Neutrophil (primary cell): ENCODE results near the gene BICRAL.

Experiments used
- H3K27ac ChIP-seq: fragments of 200-600 bp; sonication (generic); 2 replicates; pipeline ENCODE4 v1.5.1; 2016; ENCODE audit warnings: mild to moderate bottlenecking, moderate library complexity
- H3K27me3 ChIP-seq: fragments of 200-600 bp; sonication (generic); 2 replicates; pipeline ENCODE4 v1.6.0; 2016; ENCODE audit warnings: mild to moderate bottlenecking
- H3K36me3 ChIP-seq: fragments of 200-600 bp; sonication (generic); 2 replicates; pipeline ENCODE4 v1.5.1; 2017
- H3K4me1 ChIP-seq, 2 experiments: fragments of 200-600 bp in 1 of 2; sonication (generic) in 1 of 2; 1 replicate in 1 of 2; 2 replicates in 1 of 2; pipeline versions ENCODE4 v1.5.1 to v1.6.1; 2013 to 2016; ENCODE audit warnings: low read depth in 1 of 2, low read length in 1 of 2, mild to moderate bottlenecking in 1 of 2, moderate library complexity in 1 of 2; ENCODE audit not compliant: control insufficient read depth in 1 of 2, insufficient read depth in 1 of 2
- H3K4me3 ChIP-seq, 2 experiments: fragments of 200-600 bp in 1 of 2; sonication (generic) in 1 of 2; 1 replicate in 1 of 2; 2 replicates in 1 of 2; pipeline ENCODE4 v1.5.1; 2013 to 2016; ENCODE audit warnings: low read depth in 1 of 2, low read length in 1 of 2, mild to moderate bottlenecking in 1 of 2, moderate library complexity in 1 of 2
- H3K9me3 ChIP-seq: fragments of 200-600 bp; sonication (generic); 2 replicates; pipeline ENCODE4 v1.5.1; 2016
- TF ChIP-seq, protein P1 (sequence below): fragments of 200-600 bp; sonication (generic); IDR thresholded peaks from 2 replicates; pipeline ENCODE4 v1.5.1; 2016; ENCODE audit warnings: antibody characterized with exemption

BICRAL gene

DNA sequence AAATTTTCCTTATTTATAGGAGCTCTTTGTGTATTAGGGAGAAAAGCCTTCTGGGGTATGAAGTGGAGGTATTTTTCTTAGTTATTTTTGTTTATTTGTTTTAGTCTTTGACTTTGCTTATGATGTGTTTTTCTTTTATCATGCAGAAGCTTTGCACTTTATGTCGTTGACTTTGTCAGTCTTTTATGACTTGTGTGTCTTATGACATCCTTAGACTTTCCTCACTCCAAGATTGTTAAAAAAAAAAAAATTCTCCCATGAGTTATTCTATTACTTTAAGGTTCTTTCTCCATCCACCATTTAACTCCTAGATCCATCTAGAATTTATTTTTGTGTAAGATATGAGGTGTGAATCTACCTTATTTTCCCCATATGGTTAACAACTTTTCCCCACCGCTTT is 36.6 kb downstream of the BICRAL start:
- Histone ChIP-seq H3K27me3 (no peaks in the 10 kb centered on the region), H3K27ac (no peak overlapping the region), H3K36me3 (peaks cover 21% of the 10 kb centered on the region), H3K9me3 (no peaks in the 10 kb centered on the region), H3K4me3 (no peak overlapping the region), H3K4me1 (peaks cover 18 to 27% of the 10 kb centered on the region in 2 experiments)
- TF ChIP-seq, protein P1, sequence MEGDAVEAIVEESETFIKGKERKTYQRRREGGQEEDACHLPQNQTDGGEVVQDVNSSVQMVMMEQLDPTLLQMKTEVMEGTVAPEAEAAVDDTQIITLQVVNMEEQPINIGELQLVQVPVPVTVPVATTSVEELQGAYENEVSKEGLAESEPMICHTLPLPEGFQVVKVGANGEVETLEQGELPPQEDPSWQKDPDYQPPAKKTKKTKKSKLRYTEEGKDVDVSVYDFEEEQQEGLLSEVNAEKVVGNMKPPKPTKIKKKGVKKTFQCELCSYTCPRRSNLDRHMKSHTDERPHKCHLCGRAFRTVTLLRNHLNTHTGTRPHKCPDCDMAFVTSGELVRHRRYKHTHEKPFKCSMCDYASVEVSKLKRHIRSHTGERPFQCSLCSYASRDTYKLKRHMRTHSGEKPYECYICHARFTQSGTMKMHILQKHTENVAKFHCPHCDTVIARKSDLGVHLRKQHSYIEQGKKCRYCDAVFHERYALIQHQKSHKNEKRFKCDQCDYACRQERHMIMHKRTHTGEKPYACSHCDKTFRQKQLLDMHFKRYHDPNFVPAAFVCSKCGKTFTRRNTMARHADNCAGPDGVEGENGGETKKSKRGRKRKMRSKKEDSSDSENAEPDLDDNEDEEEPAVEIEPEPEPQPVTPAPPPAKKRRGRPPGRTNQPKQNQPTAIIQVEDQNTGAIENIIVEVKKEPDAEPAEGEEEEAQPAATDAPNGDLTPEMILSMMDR, result no peak

DNA sequence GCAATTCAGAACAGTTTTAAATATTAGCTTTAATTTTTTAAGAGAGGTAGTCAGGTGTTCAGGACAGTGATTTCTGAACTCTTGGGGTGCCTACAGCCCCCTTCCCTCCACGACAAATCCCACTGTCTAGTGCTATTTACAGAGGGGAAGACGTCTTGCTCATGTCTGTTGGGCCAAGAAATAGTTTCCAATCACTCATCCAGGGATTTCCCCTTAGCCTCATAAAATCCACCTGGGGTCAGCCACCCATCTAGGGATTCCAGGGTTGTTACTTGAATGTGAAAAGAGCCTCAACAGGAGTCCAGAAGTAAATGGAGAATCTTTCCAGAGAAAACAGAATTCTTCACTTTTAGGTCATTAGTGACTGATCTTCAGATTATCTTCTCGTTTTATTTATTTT is 37.0 kb downstream of the BICRAL start:
- Histone ChIP-seq H3K4me3 (no peak overlapping the region), H3K9me3 (no peaks in the 10 kb centered on the region)

DNA sequence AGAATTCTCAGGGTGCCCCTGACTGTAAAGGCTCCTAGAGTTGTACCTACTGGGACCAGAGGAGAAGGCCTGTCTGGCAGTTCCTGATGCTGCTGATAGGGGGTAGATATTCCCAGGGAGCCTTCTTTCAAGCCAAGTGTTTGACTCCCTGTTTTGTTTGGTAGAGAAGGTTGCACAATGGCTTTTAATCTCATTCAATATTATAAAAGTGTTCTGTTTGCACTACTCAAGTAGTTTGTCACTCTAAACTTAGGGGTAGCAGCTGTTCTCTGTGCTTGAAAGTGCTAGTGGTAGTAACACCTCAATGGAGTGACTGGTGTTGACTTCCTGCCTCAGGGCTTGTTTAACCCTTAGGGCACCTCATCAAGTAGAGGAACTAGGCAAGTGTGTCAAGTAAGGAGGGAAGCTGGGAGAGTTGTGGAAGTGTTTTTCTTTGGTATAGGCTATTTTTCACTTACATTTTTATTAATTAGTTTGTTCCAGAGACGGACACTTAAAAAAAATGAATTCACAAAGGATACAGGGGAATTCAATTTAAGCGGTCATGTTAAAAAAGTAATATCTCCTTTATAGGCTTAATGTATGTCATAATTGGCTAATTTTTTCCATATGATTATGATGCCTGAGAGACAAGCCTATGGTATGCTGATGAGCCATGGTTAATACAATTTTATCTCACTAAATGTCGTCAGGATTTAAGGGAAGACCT is 38.1 kb downstream of the BICRAL start:
- peak overlapping the region; percentile 26 for H3K27ac ChIP-seq
- TF ChIP-seq, protein P1, result no peak
- no peaks in the 10 kb centered on the region for H3K27me3 ChIP-seq
- no peaks in the 10 kb centered on the region for H3K9me3 ChIP-seq
- H3K4me1 ChIP-seq, result peaks cover 18 to 22% of the 10 kb centered on the region in 2 experiments
- peaks cover 36% of the 10 kb centered on the region for H3K36me3 ChIP-seq
- no peak overlapping the region for H3K4me3 ChIP-seq

More for the DNA sequence above, 37.0 kb downstream of the BICRAL start:
- TF ChIP-seq, protein P1, result no peak
- Histone ChIP-seq H3K36me3 (peaks cover 25% of the 10 kb centered on the region), H3K27ac (no peak overlapping the region), H3K27me3 (no peaks in the 10 kb centered on the region), H3K4me1 (peaks cover 18 to 27% of the 10 kb centered on the region in 2 experiments)

DNA sequence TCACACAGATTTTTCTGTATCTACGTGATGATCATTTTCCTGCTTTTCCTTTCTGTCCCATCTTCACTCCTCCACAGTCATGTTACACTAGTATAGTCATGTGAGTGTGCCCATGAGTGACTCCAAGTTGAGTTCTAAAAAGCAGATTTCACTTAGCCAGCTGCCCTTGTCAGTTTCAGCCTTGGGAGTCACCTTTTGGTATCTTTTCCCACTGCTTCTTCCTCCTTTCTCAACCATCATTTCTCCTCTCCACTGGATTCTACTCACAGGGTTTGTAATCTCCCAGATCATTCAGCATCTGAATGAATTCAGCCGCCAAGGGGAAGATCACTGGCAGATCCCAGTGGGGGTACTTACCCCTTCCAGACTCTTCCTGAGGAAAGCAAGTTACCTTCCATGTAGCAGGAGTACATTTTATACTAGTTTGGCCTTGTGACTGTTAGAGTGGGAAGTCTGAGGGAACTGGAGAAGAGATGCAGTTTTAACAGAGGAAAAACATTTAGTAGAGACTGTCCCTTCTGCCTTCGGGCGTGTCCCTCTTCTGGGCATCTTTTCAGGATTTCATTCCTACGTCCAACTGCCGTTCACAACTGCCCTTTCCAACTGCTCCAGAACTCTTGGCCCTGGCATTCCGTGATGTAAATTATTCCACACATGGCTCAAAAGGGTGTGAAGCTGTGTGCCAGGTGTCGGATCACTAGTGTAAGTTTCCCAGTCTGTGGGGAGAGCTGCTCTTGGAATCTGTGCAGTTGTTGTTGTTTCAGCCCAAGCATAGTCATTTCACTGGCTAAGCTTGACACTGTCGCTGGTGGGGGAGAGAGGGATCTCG is 38.9 kb downstream of the BICRAL start:
- Histone ChIP-seq H3K36me3 (peaks cover 42% of the 10 kb centered on the region), H3K9me3 (no peaks in the 10 kb centered on the region), H3K4me1 (peaks cover 12 to 14% of the 10 kb centered on the region in 2 experiments), H3K27me3 (no peaks in the 10 kb centered on the region), H3K4me3 (no peak overlapping the region), H3K27ac (peak overlapping the region; percentile 2)
- TF ChIP-seq, protein P1, result no peak

DNA sequence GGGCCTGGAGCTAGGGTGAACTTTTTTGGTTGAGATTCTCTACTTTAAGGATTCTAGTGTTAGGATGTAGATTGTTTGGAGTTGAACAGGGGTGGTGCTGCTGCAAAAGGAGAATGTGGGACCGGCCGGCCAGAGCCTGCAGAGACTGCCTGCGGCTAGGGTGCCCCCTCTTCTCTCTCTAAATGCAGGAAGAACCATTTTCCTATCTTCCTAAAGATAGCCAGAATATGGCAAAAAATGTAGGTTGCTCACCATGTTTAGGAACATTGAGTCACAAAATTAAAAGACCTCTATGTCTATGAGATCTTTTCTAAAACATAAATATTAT is 39.5 kb downstream of the BICRAL start:
- H3K4me3 ChIP-seq, result no peak overlapping the region
- TF ChIP-seq, protein P1, result no peak
- H3K27ac ChIP-seq, result no peak overlapping the region
- peaks cover 46% of the 10 kb centered on the region for H3K36me3 ChIP-seq
- no peaks in the 10 kb centered on the region for H3K27me3 ChIP-seq
- H3K4me1 ChIP-seq, result peaks cover 8% of the 10 kb centered on the region in 2 experiments
- no peaks in the 10 kb centered on the region for H3K9me3 ChIP-seq
